Measurements from ENCODE around the gene IL34.

IL34 gene

GRCh38 chr16:70700101-70701020 lies 54.0 kb downstream of the IL34 start:
- DNase-seq (ENCODE audit: low read depth in 2 of 2, low spot score in 1 of 2), result no peak

- DNase-seq (ENCODE audit: low read depth in 2 of 2, low spot score in 1 of 2), result no peak
These were observed 54.7 kb downstream of the IL34 start for GRCh38 chr16:70701036-70701435.

DNA sequence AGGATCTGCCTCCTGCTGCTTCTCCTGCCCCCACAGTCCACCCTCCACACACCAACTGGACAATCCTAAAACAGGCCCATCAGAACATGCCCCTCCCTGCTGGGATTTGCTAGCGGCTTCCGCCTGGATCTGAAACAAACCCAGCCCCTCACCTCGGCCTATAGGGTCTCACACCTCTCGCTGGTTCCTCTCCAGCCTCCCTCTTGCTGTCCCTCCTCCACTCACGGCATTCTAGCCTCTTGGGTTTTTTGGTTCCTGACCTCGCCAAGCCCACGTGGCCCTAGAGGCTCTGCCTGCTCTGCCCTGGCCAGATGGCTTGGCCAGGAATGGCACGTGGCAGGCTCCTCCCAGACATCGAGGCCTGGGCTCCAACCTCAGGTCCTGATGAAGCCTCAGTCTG lies 55.2 kb downstream of the IL34 start:
- no peak for DNase-seq (ENCODE audit: low read depth in 2 of 2, low spot score in 1 of 2)

GRCh38 chr16:70701998-70702397 lies 55.6 kb downstream of the IL34 start:
- DNase-seq (ENCODE audit: low read depth in 2 of 2, low spot score in 1 of 2), result no peak

GRCh38 chr16:70702624-70703023 lies 56.3 kb downstream of the IL34 start:
- DNase-seq (ENCODE audit: low read depth in 2 of 2, low spot score in 1 of 2), result no peak

DNA sequence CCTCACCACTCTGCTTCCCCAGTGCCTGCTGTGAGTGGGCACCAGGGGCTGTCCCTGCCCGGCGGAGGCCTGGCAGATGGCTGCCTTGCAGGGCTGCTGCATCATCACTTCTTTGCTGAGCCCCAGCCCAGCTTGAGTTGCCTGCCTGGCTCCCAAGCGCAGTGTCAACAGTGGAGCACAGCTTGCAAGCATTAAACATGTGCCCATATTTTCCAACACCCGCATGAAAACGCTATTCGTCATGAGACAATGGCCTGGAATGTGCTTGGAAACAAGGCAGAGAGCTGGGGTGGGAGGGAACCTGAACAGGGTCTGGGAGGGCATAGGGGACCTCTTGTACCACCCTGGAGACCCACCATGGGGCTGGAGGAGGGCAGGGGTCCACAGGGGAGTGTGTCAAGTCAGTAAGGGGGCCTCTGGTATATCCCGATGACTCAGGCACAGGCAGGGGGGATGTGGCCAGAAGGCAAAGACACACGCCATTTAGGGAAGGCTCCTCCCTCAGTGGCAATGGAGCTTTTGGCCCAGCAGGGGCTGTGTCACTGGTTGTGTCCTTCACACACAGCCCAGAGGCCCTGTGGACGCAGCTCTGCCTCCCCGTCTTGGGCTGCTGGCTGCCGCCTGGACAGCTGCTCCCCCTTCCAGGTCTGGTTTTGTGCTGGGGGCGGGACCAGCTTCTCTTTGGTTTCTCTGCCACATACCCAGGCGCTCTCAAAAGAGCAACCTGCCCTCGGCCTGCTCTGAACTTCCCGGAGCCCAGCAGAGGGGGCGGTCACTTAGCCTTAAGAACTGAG lies 56.9 kb downstream of the IL34 start:
- DNase-seq (ENCODE audit: low read depth in 2 of 2, low spot score in 1 of 2), result no peak

DNA sequence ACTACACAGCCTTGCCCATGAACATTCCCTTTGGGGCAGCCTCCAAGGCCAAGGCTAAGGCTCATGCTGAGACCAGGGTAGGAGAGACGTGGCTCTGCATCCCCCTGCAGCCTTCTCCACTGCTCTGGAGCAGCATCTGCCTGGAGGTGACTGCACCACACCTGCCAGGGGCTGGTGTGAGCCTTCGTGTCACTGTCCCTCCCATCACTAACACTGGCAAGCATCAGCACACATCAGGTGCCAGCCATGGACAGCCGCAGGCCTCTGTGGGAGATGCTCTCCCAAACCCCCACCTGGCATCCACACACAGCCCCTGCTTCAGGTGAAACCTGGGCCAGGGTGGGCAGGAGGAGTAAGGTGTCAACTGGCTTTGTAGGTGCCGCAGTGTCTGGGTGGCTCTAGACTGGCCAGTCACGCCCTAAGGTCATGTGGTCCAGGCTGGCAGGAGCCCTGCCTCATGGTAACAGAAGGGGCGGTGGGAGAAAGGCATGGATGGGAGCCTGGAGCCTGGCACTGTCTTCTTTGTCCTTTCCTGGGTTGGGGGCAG lies 57.5 kb downstream of the IL34 start:
- DNase-seq (ENCODE audit: low read depth in 2 of 2, low spot score in 1 of 2), result no peak

GRCh38 chr16:70704586-70704985 lies 58.2 kb downstream of the IL34 start:
- DNase-seq (ENCODE audit: low read depth in 2 of 2, low spot score in 1 of 2), result no peak

DNA sequence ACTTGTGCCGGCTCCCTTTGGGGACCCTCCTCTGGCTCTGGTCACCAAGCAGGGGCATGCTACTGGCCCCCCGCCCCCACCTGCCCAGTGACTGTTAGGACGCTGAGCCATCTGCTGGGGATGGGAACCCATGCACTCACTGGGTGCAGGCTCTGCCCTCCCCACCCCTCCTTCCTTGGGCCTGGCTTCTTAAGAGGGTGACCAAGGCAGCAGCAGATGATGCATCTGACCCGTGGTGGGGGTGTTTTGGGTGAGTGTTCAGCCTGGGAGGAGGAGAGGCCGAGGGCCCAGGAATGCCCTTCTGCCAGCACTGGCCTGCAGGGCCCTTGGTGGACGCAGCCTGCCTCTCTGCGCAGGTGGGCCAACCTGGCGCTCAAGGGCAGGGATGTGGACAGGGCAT lies 58.7 kb downstream of the IL34 start:
- DNase-seq (ENCODE audit: low read depth in 2 of 2, low spot score in 1 of 2), result no peak

- DNase-seq (ENCODE audit: low read depth in 2 of 2, low spot score in 1 of 2), result no peak
These were observed 60.6 kb downstream of the IL34 start for GRCh38 chr16:70706948-70707465.

- no peak for DNase-seq (ENCODE audit: low read depth in 2 of 2, low spot score in 1 of 2)
These were observed 62.2 kb downstream of the IL34 start for GRCh38 chr16:70708366-70709246.

- no peak for DNase-seq (ENCODE audit: low read depth in 2 of 2, low spot score in 1 of 2)
These were observed 63.1 kb downstream of the IL34 start for GRCh38 chr16:70709457-70709856.

DNA sequence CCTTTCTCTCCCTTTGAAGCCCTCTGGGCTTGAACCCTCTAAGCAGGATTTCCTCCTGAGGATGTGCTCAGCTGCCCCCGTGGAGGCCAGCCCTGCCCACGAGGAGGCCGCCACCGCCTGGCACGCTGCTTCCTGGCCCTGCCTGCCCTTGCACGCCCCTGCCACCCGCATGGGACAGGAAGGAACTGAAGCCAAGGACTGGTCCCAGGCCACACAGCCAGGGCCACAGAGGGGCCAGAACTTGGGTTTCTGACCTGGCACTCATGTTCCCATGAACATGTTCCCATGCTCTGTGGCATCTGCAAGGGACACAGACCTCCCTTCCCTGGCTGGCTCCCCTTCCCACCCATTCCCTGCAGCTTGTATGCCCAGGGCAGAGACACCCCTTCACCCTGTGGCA lies 63.6 kb downstream of the IL34 start:
- DNase-seq (ENCODE audit: low read depth in 2 of 2, low spot score in 1 of 2), result no peak

All from stimulated activated CD8-positive, alpha-beta memory T cell treated with anti-CD3 and anti-CD28 coated beads, Interleukin-4, amount 100 ng/mL, for 1 hour (primary cell).